GM19372 (cell line): ENCODE results near the gene PPFIA4.

Source experiments
- ATAC-seq: cut with Tn5 transposase; IDR thresholded peaks from one replicate; pipeline ENCODE4 v1.9.1; 2021; ENCODE audit warnings: mild to moderate bottlenecking, low read depth, moderate library complexity; ENCODE audit not compliant: unreplicated experiment

The PPFIA4 gene

GRCh38 chr1:203039609-203040512, 13.6 kb downstream of the PPFIA4 start:
- ATAC-seq: no peak

GRCh38 chr1:203040513-203041275, 14.4 kb downstream of the PPFIA4 start:
- no peak for ATAC-seq

GRCh38 chr1:203041351-203041932, 15.2 kb downstream of the PPFIA4 start:
- ATAC-seq: no peak

GRCh38 chr1:203043830-203044545, 17.7 kb downstream of the PPFIA4 start:
- no peak for ATAC-seq

GRCh38 chr1:203044546-203045250, 18.4 kb downstream of the PPFIA4 start:
- no peak for ATAC-seq

GRCh38 chr1:203045336-203045735, 19.0 kb downstream of the PPFIA4 start:
- ATAC-seq: no peak

GRCh38 chr1:203045821-203046594, 19.7 kb downstream of the PPFIA4 start:
- no peak for ATAC-seq

GRCh38 chr1:203046984-203047630, 20.8 kb downstream of the PPFIA4 start:
- ATAC-seq: no peak

GRCh38 chr1:203048086-203048485, 21.8 kb downstream of the PPFIA4 start:
- no peak for ATAC-seq

GRCh38 chr1:203048555-203049051, 22.3 kb downstream of the PPFIA4 start:
- no peak for ATAC-seq

- ATAC-seq: no peak
These were observed 22.8 kb downstream of the PPFIA4 start for GRCh38 chr1:203049077-203049476.

GRCh38 chr1:203049576-203050180, 23.4 kb downstream of the PPFIA4 start:
- no peak for ATAC-seq

GRCh38 chr1:203050826-203051225, 24.5 kb downstream of the PPFIA4 start:
- no peak for ATAC-seq

GRCh38 chr1:203051841-203052324, 25.6 kb downstream of the PPFIA4 start:
- no peak for ATAC-seq

GRCh38 chr1:203052601-203053000, 26.3 kb downstream of the PPFIA4 start:
- ATAC-seq: no peak

- no peak for ATAC-seq
These were observed 27.9 kb downstream of the PPFIA4 start for GRCh38 chr1:203054184-203054583.

- no peak for ATAC-seq
These were observed 28.4 kb downstream of the PPFIA4 start for GRCh38 chr1:203054642-203055041.
